GM19099 (cell line): Measurements from ENCODE around the gene SLC22A5.

Experiments used
- POLR2A ChIP-seq: IDR thresholded peaks from 3 replicates; pipeline ENCODE4 v1.6.1; 2011; ENCODE audit warnings: low read depth; ENCODE audit not compliant: insufficient read length; ENCODE audit errors: extremely low read depth

The SLC22A5 gene

DNA sequence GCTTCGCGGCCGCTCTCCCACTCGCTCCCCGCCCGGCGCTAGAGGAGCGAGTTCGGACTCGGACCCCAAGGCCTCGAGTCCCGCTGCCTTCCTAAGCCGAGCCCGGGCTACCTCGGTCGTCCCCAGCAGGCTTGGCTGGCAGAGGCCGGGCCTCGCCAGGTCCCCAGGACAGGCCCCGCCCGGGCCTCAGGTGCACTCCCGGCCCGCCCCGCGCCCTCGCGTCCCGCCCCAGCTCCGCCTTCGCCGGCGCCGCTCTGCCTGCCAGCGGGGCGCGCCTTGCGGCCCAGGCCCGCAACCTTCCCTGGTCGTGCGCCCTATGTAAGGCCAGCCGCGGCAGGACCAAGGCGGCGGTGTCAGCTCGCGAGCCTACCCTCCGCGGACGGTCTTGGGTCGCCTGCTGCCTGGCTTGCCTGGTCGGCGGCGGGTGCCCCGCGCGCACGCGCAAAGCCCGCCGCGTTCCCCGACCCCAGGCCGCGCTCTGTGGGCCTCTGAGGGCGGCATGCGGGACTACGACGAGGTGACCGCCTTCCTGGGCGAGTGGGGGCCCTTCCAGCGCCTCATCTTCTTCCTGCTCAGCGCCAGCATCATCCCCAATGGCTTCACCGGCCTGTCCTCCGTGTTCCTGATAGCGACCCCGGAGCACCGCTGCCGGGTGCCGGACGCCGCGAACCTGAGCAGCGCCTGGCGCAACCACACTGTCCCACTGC lies at the start of gene SLC22A5:
Gene SLC22A5 (plus strand): TSS at position 237 of the 707 bp plus-strand sequence. CDS start 263 bp downstream, at position 500.
- peak; percentile 70 for TF ChIP-seq POLR2A

DNA sequence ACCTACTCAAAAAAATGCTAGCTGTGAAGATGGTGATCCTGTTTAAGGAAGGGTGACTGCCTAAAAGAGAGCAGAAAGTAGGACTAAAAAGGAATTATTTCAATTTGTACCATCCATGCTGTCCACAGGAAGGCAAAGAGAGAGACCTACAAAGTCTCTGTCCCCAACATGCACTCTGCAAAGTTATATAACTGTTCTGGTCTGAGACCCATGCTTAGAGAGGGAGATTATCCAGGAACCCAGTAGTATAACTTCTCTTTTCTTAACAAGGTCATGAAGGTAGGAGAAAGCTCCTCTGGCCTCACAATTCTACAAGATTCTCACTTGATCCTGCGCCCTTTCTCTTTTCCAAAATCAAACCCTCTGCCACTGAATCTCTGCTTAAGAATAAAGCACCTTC lies 49.5 kb upstream of the SLC22A5 start:
- TF ChIP-seq POLR2A = no peak

DNA sequence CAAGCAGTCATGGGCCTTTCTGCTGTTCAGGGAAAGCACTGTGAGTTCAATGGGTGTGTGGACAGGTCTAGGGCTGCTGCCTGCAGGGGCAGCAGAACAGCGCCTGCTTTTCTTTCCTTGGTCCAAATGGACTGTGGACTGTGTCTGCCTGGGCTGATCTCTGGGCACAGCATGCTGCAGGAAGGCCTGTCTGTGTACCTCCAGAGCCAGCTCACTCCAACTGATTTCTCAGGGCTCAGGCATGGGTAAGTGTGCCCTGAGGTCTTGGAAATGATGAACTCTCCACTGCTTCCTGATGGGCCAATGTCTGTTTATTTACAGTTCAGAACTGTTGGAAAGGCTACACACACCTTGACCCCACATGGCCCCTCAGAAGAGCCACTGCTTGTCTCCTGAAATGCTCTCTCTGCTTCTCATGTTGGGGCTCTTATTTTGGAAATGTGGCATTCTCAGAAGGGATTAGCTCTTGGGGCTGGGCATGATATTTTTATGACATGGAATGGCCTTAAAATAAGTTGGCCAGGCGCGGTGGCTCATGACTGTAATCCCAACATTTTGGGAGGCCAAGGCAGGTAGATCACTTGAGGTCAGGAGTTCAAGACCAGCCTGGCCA lies 48.3 kb upstream of the SLC22A5 start:
- TF ChIP-seq POLR2A = no peak

DNA sequence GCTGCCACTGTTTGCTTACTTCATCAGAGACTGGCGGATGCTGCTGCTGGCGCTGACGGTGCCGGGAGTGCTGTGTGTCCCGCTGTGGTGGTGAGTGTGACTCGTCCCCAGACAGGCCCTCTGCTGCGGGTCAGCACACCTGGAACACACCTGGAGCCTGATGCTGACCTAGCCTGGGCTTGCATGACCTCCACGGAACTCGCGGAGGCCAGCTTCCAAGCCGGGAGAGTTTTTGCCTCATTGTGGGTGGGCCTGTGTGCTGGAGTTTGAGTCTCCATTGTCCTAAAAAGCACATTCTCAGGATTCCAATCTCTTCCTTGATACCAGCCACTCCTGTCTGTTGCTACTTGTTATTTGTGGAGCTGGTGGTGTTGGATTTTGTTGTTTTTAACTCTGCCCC lies 47.2 kb upstream of the SLC22A5 start:
- TF ChIP-seq POLR2A = no peak

DNA sequence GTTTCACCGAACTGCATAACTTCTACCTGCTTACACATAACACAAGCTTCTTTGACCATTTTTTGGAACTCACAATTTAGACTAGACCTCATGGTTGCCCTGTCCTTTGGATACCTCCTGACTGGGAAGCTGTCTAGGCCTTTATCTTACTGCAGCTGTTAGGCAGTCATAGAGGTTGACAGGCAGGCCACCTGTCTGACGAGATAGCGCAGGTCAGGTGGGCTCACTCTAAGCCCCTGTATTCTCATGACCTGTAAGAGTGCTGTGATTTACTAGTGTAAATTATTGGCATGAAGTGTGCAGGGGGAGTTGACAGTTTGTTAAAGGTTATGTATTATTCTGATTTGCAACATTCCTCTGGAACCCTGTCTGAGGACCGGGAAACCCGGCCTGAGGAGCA lies 46.3 kb upstream of the SLC22A5 start:
- TF ChIP-seq POLR2A = no peak

DNA sequence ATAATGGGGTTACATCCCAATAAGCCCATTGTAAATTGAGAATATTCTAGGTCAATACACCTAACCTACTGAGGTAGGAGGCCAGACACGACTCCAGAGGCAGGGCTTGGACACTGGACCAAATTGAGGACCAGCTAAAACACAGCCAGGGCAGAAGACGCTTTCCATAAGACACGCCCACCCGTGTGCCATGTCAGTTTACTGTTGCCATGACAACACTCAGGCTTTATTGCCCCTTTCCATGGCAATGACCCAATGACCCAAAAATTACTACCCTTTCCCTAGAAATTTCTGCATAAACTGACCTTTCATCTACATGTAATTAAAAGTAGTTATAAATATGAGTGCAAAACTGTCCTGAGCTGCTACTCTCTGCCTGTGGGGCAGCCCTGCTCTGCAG lies 43.8 kb upstream of the SLC22A5 start:
- TF ChIP-seq POLR2A = no peak

DNA sequence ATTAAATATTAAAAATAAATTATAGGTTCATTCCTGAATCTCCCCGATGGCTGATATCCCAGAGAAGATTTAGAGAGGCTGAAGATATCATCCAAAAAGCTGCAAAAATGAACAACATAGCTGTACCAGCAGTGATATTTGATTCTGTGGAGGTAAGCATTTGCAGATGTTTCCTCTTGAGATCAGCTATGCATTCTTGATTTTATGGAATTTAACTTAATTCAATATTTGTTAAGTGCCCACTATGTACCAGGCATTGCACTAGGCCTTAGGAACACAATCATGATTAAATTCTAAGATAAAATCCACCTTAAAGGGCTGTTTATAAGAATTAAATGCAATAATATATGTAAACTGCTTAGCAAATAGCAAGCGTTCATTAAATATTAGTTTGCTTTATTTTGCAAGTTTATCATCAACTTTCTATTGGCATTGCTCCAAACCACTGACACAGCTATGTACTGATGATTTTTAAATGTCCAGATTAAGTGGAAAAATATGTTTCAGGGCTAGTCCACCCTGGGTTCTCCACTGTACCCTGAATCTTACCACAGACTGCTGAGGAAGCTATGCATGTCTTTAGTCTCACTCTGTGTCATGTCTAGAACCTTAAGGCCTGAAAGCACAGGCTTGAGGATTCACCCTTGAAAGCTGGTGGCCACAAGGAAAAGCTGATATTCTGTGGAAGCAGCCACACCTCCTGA lies 42.1 kb upstream of the SLC22A5 start:
- no peak for TF ChIP-seq POLR2A

DNA sequence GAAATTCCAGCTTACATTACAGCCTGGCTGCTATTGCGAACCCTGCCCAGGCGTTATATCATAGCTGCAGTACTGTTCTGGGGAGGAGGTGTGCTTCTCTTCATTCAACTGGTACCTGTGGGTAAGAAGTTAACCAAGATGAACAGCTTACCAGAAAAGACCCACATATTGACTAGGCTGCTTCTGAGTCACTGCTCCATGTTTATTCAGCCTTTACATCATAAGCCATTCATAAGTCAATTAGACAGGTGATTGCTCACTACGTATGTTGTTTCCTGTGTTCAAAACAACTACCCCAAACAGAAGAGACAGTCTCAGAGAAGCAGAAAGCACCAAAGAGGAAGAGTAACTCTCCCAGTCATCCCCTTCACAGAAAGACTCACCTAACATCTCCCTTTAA lies 34.7 kb upstream of the SLC22A5 start:
- TF ChIP-seq POLR2A = no peak

DNA sequence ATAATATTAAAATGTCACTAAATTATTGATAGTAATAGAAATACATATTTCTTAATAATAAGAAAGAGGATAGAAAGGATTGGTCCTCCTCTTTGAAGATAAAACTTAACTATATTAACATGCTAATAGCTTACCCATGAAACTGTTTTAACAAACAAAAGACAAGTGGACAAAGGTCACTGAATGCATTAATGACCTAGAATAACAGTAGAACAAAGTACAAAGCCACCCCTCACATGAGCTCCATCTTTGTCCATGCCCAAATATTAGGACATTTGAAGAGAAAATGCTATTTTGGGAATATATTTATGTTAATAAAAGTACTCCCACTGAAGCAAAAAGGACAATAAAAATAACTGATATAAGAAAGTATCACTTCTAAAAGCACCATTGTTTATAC lies 34.1 kb upstream of the SLC22A5 start:
- TF ChIP-seq POLR2A = no peak

DNA sequence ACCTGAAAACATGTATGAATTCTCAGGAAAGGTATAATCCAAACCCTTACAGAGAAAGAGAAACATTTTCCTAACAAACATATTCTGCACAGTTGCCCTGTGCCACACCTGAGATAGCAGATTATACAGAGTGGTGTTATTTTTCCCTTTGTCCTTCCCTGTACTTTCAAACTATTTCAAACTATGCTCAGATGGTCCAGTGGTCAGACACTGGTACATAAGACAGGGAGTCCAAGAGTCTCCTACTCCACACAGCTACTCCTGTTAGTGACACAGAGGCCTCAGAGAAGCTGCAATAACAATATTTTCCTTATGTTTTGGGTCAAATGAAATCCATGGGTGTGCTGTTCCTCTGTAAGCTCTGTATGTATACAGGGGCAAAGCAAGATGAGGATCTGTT lies 30.0 kb upstream of the SLC22A5 start:
- no peak for TF ChIP-seq POLR2A

DNA sequence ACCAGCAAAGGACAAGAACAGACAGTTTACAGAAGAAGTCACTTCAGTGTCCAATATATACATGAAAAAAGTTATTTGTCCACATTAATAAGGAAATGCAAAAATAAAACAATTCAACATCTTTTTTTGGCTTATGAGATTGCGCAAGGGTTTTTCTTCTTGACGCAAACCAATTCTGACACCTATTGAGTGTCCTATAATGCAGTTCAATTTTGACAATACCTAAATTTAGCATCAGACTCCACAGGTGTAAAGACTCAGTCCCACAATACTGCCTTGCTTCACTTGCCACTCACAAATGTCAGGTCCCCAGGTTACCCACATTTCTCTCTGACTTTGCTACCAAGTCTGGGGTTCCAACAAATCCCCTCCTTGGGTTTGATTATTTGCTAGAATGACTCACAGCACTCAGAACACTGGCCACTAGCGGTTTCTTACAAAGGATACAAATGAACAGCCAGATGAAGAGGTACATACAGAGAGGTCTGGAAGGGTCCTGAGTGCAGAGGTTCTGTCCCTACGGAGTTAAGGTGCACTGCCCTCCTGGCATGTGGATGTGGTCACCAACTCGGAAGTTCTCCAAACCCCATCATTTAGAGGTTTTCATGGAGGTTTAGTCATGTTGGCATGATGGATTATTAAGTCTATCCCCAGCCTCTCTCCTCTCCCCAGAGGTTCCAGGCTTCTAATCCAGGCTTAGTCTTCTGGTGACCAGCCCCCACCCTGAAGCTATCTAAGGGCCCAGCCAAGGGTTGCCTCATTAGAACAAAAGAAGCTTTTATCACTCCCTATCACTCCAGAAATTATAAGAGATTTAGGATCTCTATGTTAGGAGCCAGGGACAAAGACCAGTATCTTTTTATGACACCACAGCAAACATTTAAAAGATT lies 27.0 kb upstream of the SLC22A5 start:
- no peak for TF ChIP-seq POLR2A

DNA sequence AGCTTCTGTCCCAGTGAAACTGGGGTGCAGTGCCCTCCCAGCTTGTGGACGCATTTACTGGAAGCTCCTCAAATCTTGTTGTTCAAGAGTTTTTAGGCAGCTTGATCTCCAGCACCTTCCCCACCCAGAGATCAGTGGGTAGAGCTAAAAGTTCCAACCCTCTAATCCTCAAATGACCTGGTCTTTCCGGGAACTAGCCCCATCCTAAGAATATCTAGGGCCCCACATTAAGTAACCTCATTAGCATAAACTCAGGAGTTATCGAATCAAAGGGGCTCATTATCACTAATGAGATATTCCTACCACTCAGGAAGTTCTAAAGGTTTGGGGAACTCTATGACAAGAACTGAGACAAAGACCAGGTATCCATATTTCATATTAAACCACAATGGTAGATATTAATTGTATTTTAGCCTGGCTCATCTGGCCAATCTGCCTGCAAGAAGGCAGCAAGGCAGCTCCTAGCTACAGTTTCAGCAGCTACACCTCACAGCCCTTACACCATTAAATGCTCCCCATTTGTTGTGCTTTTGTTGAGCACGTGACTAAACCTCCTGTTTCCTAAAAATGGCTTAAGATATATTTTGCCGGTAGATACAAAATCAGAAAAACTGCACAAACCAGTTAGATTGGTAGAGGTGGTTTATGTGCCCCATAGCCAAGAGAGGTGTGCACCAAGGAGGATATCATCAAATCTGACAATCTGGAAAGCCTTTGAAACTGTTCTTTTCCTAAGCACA lies 24.6 kb upstream of the SLC22A5 start:
- TF ChIP-seq POLR2A = no peak

DNA sequence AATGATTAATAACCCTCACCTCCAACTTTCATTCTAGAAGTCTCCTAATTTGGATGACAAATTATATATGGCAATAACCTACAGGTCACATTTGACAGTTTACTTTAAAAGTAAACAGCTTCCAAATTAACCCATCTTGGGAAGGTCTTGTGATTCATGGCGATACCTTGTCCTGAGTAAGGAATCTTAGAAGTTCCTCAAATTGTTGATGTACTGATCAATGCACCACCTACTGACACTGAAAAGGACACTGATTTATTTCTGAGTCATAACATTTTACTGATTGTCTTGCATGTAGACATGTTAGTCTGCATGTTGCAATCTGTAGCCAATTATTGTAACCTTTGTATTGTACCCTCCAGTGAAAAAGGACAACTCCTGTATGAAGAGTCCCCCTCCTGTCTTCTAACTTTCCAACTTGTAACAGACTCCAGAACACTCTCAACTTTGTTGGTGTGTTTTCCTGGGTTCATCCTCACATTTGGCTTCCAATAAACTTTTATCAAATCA lies 16.0 kb upstream of the SLC22A5 start:
- no peak for TF ChIP-seq POLR2A

DNA sequence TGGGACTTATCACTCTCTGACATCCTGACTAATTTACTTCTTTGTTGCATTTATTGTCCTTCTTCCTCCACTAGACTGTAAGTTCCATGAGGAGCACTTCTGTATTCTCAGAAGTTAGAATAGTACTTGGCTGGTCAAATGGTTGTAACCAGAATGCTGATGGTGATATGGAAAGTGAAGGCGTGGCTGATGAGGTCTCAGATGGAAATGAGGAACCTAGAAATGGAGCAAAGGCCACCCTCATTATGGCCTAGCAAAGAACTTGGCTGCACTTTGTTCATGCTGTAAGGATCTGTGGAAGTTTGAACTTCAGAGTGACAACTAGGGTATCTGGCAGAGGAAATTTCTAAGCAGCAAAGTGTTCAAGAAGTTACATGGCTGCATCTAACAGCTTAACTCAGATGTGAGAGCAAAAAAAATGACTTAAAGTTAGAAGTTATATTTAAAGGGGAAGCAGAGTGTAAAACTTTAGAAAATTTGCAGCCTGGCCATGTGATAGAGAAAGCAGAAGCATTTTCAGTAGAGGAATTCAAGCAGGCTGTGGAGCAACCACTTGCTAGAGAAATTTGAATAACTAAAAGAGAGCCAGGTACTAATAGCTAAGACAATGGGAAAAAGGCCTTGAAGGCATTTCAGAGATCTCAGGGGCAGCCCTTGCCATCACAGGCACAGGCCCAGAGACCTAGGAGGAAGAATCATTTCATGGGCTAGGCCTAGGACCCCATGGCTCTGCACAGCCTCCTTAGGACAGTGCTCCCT lies 14.9 kb upstream of the SLC22A5 start:
- TF ChIP-seq POLR2A = no peak

DNA sequence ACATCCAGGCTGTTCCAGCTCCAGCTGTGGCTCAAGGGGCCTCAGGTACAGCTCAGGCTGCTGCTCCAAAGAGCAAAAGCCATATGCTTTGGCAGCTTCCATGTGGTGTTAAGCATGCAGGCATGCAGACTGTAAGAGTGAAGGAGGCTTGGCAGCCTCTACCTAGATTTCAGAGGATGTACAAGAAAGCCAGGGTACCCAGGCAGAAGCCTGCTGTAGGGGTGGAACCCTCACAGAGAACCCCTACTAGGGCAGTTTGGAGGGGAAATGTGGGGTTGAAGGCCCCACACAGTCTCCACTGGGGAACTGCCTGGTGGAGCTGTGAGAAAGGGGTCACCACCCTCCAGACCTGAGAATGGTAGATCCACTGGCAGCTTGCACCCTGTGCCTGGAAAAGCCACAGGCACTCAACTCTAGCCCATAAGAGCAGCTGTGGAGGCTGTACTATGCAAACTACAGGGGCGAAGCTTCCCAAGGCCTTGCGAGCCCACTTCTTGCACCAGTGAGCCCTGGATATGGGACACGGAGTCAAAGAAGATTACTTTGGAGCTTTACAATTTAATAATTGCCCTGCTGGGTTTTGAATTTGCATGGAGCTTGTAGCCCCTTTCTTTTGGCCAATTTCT lies 14.3 kb upstream of the SLC22A5 start:
- TF ChIP-seq POLR2A = no peak
